ENCODE results near the gene SLC27A4.

DNA sequence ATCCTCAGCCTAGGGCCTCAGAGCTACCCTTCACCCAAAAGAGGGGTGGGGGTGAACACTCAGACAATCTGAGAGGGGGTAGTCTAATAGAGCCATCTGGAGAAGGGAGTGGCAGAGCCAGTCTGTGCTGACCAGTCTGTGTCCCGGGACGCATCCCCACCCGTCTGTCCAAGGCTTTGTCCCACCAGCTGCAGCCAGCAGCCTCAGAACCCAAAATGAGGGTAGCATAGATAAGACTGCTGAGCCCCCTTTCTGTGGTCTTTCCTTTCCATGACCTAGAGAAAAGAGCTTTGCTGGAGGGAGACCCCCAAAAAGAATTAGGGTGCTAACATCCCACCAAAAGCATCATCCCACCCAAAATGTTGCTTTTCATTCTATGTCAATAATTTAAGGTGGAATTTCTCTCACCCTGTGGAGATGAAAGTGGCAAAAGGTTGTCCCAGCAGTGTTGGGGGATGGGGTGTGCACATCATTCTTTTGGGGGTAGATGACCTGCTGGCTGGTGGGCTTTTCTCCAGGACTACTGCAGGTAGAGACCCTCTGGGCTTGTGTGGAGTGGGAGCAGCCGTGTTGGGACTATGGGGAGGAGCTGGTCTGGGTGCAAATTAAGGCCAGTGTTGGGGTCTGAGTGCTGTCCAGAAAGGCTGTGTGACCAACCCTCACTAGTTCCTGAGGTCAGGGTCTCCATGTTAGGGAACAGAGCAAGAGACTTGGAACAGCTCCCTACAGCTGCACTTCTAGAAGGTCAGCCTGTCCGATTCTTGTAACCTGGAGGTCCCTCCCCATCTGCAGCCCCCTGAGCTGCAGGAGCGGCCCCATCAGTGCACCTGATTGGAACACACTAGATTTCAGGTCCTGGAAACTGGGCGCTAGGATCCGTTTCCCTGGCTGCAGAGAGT is 50.7 kb downstream of the SLC27A4 start:
- TF ChIP-seq POLR2A (IDR thresholded peaks at IDR 0.05) = no peak
- TF ChIP-seq, protein P1, sequence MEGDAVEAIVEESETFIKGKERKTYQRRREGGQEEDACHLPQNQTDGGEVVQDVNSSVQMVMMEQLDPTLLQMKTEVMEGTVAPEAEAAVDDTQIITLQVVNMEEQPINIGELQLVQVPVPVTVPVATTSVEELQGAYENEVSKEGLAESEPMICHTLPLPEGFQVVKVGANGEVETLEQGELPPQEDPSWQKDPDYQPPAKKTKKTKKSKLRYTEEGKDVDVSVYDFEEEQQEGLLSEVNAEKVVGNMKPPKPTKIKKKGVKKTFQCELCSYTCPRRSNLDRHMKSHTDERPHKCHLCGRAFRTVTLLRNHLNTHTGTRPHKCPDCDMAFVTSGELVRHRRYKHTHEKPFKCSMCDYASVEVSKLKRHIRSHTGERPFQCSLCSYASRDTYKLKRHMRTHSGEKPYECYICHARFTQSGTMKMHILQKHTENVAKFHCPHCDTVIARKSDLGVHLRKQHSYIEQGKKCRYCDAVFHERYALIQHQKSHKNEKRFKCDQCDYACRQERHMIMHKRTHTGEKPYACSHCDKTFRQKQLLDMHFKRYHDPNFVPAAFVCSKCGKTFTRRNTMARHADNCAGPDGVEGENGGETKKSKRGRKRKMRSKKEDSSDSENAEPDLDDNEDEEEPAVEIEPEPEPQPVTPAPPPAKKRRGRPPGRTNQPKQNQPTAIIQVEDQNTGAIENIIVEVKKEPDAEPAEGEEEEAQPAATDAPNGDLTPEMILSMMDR (IDR thresholded peaks at IDR 0.05) = no peak
